ENCODE results near the gene ZNF878. TPM values are rescaled to one million over a fixed set of nuclear protein-coding genes. Genes with fewer than 3 reads are reported as not detected.
A peak's percentile ranks its signal among the peaks of the same experiment; 100 is the strongest.

Gene ZNF878
- not detected for total RNA-seq

DNA sequence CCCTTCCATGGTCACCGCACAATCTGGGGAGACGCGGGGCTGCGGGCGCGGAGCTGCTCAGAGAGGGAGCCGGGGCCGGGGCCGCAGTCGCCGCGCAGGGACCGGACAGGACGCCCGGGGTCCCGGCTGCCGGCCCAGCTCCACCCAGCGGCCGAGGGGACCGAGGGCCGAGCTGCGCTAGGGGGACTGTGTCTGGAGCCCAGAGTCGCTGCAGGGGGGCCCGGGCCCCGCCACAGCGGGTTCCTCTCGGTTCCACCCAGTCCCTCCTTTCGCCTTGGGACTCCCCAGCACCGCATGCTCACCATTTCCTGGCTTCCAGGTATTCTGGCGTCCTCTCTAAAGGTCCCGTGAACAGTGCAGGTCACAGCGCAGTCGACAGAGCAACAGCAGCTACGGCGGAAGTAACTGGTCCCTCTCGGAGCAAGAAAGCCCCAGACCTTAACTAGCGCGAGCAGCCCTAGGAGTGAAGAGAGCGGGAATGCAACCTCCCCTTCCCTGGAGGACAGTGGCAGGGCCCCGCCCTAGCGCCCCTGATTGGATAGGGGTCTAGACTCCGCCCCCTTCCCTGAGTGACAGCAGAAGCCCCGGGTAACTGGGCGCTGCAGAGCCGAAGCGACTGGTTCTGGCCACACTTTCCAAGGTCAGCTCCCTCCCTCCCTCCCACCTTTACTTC, at the start of gene ZNF878:
ZNF878 (minus strand) TSS at position 465 of the 673 bp plus-strand sequence; CDS start at position 305, 160 bp downstream.
- H3K36me3 ChIP-seq: no peaks in the 10 kb centered on the region
- TF ChIP-seq, protein P1, sequence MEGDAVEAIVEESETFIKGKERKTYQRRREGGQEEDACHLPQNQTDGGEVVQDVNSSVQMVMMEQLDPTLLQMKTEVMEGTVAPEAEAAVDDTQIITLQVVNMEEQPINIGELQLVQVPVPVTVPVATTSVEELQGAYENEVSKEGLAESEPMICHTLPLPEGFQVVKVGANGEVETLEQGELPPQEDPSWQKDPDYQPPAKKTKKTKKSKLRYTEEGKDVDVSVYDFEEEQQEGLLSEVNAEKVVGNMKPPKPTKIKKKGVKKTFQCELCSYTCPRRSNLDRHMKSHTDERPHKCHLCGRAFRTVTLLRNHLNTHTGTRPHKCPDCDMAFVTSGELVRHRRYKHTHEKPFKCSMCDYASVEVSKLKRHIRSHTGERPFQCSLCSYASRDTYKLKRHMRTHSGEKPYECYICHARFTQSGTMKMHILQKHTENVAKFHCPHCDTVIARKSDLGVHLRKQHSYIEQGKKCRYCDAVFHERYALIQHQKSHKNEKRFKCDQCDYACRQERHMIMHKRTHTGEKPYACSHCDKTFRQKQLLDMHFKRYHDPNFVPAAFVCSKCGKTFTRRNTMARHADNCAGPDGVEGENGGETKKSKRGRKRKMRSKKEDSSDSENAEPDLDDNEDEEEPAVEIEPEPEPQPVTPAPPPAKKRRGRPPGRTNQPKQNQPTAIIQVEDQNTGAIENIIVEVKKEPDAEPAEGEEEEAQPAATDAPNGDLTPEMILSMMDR (IDR thresholded peaks at IDR 0.05): peak in 2 of 3 experiments; percentile 7 to 11
- H3K9me3 ChIP-seq: no peaks in the 10 kb centered on the region
- no peaks in the 10 kb centered on the region for H3K27me3 ChIP-seq
- DNase-seq (ENCODE audit: low spot score in 2 of 2): peak; percentile 63 to 93
- intact Hi-C loops (cut with DNase I): loop anchor here (1.0 to 10.0 kb wide), 4 partner anchors 12 to 622 kb away; partner anchors contain the start of genes ZNF433, ZNF763 and ZNF844
- H3K27ac ChIP-seq: peak within 1 kb of the TSS; percentile 59 to 65
- peak within 1 kb of the TSS; percentile 77 to 83 for H3K4me3 ChIP-seq
- H3K4me1 ChIP-seq: peaks cover 0 to 2% of the 10 kb centered on the region in 2 donors

DNA sequence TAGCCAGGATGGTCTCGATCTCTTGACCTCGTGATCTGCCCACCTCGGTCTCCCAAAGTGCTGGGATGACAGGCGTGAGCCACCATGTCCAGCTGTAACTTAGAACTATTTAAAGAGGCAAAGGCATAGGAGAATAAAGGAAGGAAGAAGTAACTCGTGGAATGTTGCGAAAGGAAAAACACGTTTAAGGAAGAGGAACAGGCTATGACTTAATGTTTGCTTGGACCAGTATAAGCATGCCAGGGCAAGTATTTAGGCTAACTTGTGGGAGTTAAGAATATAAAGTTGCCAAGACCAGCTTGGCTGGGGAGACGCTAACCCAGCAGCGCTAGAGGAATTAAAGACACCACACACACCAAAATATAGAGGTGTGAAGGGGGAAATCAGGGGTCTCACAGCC, 45.3 kb upstream of the ZNF878 start:
- H3K27ac ChIP-seq: no peak overlapping the region
- peaks cover 0 to 19% of the 10 kb centered on the region in 2 donors for H3K9me3 ChIP-seq
- TF ChIP-seq, protein P1 (IDR thresholded peaks at IDR 0.05): no peak
- no peaks in the 10 kb centered on the region for H3K4me1 ChIP-seq
- intact Hi-C loops (cut with DNase I): no loop called here
- no peaks in the 10 kb centered on the region for H3K27me3 ChIP-seq
- DNase-seq (ENCODE audit: low spot score in 2 of 2): no peak
- peaks cover 3 to 7% of the 10 kb centered on the region in 2 donors for H3K36me3 ChIP-seq
- no peak overlapping the region for H3K4me3 ChIP-seq

DNA sequence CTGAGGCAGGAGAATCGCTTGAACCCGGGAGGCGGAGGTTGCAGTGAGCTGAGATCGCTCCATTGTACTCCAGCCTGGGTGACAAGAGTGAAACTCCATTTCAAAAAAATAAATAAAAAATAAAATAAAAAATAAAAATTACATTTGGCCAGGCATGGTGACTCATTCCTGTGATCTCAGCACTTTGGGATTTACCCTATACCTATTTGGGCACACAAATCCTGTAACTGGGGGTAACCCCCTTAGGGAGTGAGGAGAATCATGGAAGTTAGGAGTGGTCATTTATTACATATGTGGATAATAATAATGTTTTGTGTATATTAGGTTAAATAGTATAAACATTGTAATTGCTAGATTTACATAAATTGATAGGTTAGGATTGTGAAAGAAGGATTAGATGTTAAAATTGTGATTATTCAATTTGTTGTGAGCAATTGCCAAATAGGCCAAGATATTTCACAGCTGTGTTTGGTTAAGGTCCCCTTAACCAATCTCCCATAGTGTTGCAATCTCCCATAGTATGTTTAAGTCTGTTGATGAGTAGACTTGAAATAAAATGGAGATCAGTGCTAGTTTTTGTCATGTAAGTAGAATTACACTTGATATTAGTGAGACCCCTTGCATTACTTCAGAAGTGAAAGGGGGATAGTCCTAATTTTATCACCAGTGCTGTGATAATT, 42.5 kb upstream of the ZNF878 start:
- Histone ChIP-seq H3K9me3 (no peaks in the 10 kb centered on the region), H3K27me3 (no peaks in the 10 kb centered on the region), H3K4me3 (no peak overlapping the region), H3K4me1 (peaks cover 0 to 2% of the 10 kb centered on the region in 2 donors), H3K27ac (no peak overlapping the region), H3K36me3 (peaks cover 3 to 7% of the 10 kb centered on the region in 2 donors)
- intact Hi-C loops (cut with DNase I): no loop called here
- DNase-seq (ENCODE audit: low spot score in 2 of 2): no peak
- TF ChIP-seq, protein P1 (IDR thresholded peaks at IDR 0.05): no peak

DNA sequence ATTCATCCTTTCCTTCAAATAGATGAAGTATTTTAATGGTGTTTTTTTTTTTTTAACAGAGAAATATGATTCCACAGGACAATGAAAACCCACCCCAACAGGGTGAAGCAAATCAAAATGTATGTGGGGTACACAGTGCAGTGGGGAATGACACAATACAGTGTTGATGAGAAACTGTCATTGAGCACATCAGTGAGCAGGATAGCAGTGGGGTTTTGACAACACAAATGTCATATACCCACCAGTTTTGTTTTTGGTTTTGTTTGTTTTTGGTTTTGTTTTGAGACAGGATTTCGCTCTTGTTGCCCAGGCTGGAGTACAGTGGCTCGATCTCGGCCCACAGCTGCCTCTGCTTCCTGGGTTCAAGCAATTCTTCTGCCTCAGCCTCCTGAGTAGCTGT, 41.0 kb upstream of the ZNF878 start:
- intact Hi-C loops (cut with DNase I): no loop called here
- no peak overlapping the region for H3K4me3 ChIP-seq
- H3K27ac ChIP-seq: no peak overlapping the region
- H3K27me3 ChIP-seq: no peaks in the 10 kb centered on the region
- no peaks in the 10 kb centered on the region for H3K9me3 ChIP-seq
- peaks cover 3 to 7% of the 10 kb centered on the region in 2 donors for H3K36me3 ChIP-seq
- no peak for DNase-seq (ENCODE audit: low spot score in 2 of 2)
- TF ChIP-seq, protein P1 (IDR thresholded peaks at IDR 0.05): no peak
- peaks cover 0 to 2% of the 10 kb centered on the region in 2 donors for H3K4me1 ChIP-seq

DNA sequence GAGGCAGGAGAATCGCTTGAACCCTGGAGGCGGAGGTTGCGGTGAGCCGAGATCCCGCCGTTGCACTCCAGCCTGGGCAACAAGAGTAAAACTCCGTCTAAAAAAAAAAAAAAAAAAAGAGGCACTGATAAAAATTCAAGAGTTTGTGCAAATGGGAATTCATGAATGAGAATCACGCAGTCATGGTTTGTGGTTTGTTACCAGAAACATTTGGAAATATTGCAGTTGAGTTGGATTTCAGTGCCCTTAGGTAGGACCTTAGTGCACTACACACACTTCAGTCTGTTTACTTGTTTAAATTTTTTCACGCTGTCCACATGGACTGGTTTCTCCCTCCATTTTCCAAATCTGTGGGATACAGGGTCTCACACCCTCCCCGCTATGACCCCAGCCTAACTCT, 40.2 kb upstream of the ZNF878 start:
- no peak for DNase-seq (ENCODE audit: low spot score in 2 of 2)
- no peak overlapping the region for H3K27ac ChIP-seq
- intact Hi-C loops (cut with DNase I): no loop called here
- peaks cover under 1 to 2% of the 10 kb centered on the region in 2 donors for H3K36me3 ChIP-seq
- TF ChIP-seq, protein P1 (IDR thresholded peaks at IDR 0.05): no peak
- H3K9me3 ChIP-seq: no peaks in the 10 kb centered on the region
- peak overlapping the region; percentile 61 to 81 for H3K4me3 ChIP-seq
- H3K27me3 ChIP-seq: no peaks in the 10 kb centered on the region
- H3K4me1 ChIP-seq: peaks cover 0 to 2% of the 10 kb centered on the region in 2 donors

Data from ascending aorta (tissue), 2 donors.